Skeletal muscle tissue (tissue), 4 donors: Measurements from ENCODE around the gene CCL5. TPM values are rescaled to one million over a fixed set of nuclear protein-coding genes. Genes with fewer than 3 reads are reported as not detected.

Experiments
- H3K27ac ChIP-seq: one replicate; pipeline ENCODE4 v1.7.0; 2013; ENCODE audit warnings: mild to moderate bottlenecking, low read depth, low read length, inconsistent platforms
- H3K27me3 ChIP-seq, 3 donors: one replicate each; pipeline ENCODE4 v1.7.0; 2013; ENCODE audit warnings: low read length in 3 of 3; ENCODE audit not compliant: control insufficient read depth in 3 of 3, insufficient read depth in 3 of 3
- H3K36me3 ChIP-seq, 3 donors: one replicate each; pipeline ENCODE4 v1.7.0; 2013; ENCODE audit warnings: low read length in 3 of 3; ENCODE audit not compliant: control insufficient read depth in 3 of 3, insufficient read depth in 3 of 3
- H3K4me1 ChIP-seq, 3 donors: one replicate each; pipeline ENCODE4 v1.7.0; 2013; ENCODE audit warnings: low read length in 3 of 3, mild to moderate bottlenecking in 3 of 3; ENCODE audit not compliant: control insufficient read depth in 3 of 3, insufficient read depth in 3 of 3
- H3K4me3 ChIP-seq, 3 donors: one replicate each; pipeline ENCODE4 v1.7.0; 2013; ENCODE audit warnings: low read length in 3 of 3
- H3K9ac ChIP-seq, 3 donors: one replicate each; pipeline ENCODE4 v1.7.0; 2013; ENCODE audit warnings: low read length in 3 of 3, mild to moderate bottlenecking in 3 of 3, moderate library complexity in 2 of 3, low read depth in 1 of 3
- H3K9me3 ChIP-seq, 3 donors: one replicate each; pipeline ENCODE4 v1.7.0; 2013; ENCODE audit warnings: low read length in 3 of 3; ENCODE audit not compliant: control insufficient read depth in 3 of 3
- total RNA-seq: library from RNA; depleted of rRNA; stranded (reverse); fragments of >200 nt; gene quantifications from one replicate; pipeline ENCODE4 v1.2.3, GENCODE V29; 2014
- donor health status: Osteomylitis.

The CCL5 gene
- total RNA-seq: 0.52 TPM

DNA sequence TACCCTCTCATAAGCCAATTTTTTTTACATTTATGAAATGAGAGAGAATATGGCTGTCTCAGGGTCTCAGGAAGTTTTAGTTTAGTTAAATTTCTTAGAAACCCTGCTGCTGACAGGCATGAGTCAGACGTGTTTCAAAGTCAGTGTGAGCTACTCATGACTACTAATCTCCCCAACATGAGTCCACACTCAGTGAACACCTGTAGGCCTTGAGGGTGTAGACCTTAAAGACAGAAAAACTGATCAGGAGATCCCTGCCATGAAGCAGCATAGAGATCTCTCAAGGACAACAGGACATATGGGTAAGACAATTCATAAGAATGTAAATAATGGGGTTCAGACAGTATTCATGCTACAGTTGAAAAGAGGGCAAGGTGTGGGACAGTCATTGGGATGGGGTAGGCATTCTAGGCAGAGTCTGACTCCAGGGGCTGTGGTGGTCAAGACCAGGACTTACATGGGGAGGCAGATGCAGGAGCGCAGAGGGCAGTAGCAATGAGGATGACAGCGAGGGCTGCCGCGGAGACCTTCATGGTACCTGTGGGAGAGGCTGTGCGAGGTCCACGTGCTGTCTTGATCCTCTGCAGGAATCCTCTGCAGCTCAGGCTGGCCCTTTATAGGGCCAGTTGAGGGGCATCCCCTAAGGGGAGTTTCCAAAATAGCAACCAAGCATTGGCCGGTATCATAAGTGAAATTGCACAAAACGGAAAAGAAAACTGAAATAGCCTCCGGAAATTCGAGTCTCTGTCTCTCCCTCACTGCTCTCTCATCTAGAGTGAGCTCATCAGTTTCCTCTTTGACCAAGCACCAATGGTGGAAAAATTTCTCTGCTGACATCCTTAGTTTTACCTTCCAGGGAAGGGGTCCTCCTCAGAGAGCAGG lies at the start of gene CCL5:
TSS of gene CCL5 (minus strand) at position 588 of the 882 bp plus-strand sequence.
- Histone ChIP-seq H3K9ac (no peak within 1 kb of the TSS), H3K27ac (no peak within 1 kb of the TSS), H3K9me3 (no peaks in the 10 kb centered on the region), H3K36me3 (no peaks in the 10 kb centered on the region), H3K4me3 (no peak within 1 kb of the TSS), H3K27me3 (no peaks in the 10 kb centered on the region), H3K4me1 (no peaks in the 10 kb centered on the region)

DNA sequence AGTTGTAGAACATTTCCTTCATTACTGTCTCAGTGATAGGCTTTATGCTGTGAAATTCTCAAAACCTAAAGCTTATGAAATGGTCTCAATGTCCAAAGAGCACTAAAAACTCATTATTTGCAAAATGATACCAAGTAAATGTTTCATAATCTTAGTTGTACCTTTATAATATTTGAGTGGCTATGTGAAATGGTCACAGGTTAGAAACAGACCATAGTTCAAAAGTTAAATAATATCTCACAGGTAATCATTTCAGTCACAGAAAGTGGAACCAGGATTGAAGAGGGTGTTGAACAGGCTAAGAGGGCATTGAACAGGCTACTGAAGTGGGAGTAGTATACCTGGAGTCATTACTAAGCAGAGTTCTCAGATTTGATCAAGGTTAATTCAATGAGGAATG lies 47.6 kb upstream of the CCL5 start:
- no peak overlapping the region for H3K9ac ChIP-seq
- H3K27me3 ChIP-seq: peaks cover 3 to 6% (median 6%) of the 10 kb centered on the region in 3 donors
- no peak overlapping the region for H3K4me3 ChIP-seq
- no peak overlapping the region for H3K27ac ChIP-seq
- H3K36me3 ChIP-seq: no peaks in the 10 kb centered on the region
- peaks cover 0 to 12% (median 7%) of the 10 kb centered on the region in 3 donors for H3K4me1 ChIP-seq
- H3K9me3 ChIP-seq: no peaks in the 10 kb centered on the region

DNA sequence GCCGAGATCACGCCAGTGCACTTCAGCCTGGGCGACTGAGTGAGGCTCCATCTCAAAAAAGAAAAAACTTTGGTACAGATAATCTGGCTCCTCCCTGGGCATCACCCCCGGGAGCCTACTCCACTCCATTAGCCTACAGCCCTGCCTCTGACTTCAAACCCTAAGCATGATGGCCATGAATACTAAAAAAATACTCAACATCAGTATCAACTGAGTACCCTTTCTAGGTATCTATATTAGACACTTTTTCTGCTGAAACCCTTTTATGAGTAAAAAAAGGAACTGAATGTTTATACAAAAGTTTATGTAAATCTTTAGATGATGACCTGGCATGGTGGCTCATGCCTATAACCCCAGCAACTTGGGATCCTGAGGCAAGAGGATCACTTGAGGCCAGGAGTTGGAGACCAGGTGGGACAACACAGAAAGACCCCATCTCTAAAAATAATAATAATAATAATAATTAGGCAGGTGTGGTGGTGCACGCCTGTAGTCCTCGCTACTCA lies 43.5 kb upstream of the CCL5 start:
- Histone ChIP-seq H3K4me1 (no peaks in the 10 kb centered on the region), H3K27ac (no peak overlapping the region), H3K9me3 (no peaks in the 10 kb centered on the region), H3K4me3 (no peak overlapping the region), H3K27me3 (no peaks in the 10 kb centered on the region), H3K9ac (no peak overlapping the region), H3K36me3 (no peaks in the 10 kb centered on the region)

DNA sequence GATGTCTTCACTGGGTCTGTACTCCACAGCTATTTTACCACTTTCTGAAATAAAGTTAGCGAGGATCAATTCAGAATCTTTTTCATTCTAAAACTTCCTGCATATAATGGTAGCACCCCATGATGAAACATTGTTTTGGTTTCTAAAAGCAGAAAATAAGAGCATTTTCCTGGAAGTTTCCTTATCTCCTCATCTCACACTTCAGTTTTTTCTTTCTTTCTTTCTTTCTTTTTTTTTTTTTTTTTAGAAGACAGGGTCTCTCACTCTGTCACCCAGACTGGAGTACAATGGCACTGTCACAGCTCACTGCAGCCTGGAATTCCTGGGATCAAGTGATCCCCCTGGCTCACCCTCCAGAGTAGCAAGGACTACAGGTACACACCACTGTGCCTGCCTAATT lies 40.1 kb upstream of the CCL5 start:
- Histone ChIP-seq H3K4me3 (no peak overlapping the region), H3K27ac (no peak overlapping the region), H3K27me3 (no peaks in the 10 kb centered on the region), H3K36me3 (no peaks in the 10 kb centered on the region), H3K9ac (no peak overlapping the region), H3K9me3 (no peaks in the 10 kb centered on the region), H3K4me1 (no peaks in the 10 kb centered on the region)

DNA sequence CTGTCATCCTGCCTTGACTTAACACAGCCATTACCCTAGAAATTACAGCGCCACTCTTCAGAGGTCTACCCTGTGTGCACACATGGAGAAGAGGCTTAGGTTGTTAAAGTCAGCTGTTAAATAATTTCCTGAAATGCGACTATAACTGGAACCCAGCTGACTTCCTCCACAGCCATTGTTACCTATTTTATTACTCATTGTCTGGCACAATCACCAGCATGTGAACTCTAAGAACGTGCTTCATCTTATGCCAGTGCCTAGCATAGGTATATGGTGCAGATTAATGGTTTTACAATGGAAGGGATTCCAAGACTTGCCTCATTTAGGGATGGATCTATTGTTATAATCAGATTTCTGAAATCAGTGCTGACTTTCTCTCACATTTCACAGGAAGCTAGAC lies 38.5 kb upstream of the CCL5 start:
- Histone ChIP-seq H3K9ac (no peak overlapping the region), H3K27me3 (no peaks in the 10 kb centered on the region), H3K9me3 (no peaks in the 10 kb centered on the region), H3K36me3 (no peaks in the 10 kb centered on the region), H3K4me1 (no peaks in the 10 kb centered on the region), H3K4me3 (no peak overlapping the region), H3K27ac (no peak overlapping the region)

DNA sequence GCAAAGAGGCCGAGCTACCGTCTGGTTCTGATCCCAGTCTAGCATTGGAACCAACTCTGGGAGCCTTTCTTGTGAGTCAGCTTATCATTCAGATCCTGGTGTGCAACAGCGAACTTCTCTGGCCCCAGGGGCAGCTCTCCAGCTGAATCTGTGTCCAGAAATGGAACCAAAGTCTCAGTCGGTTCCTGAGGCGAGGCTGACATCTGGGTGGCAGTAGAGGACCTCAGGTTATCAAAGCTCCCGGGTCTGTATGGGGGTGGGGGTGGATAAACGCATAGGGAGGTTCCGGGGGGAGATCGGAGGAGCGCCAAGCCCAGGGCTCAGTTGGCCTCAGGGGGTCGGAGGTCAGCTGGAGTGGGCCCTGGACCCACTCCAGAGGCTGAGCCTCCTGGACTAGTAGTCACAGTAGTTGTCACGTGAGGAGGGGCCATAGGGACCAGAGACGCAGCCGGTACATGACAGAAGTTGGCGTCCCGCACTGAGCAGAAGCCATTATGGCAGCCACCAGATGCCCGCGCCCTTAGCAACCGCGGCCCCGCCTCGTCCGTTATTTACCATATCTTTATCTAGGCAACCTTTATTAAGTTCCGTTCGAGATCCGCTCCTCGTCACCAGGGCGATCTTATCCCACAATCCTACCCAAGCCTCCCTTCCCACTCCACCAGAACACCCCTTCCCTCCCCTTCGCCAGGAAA lies 37.5 kb upstream of the CCL5 start:
- Histone ChIP-seq H3K9ac (no peak overlapping the region), H3K9me3 (no peaks in the 10 kb centered on the region), H3K27me3 (no peaks in the 10 kb centered on the region), H3K27ac (no peak overlapping the region), H3K36me3 (no peaks in the 10 kb centered on the region), H3K4me1 (no peaks in the 10 kb centered on the region), H3K4me3 (no peak overlapping the region)

DNA sequence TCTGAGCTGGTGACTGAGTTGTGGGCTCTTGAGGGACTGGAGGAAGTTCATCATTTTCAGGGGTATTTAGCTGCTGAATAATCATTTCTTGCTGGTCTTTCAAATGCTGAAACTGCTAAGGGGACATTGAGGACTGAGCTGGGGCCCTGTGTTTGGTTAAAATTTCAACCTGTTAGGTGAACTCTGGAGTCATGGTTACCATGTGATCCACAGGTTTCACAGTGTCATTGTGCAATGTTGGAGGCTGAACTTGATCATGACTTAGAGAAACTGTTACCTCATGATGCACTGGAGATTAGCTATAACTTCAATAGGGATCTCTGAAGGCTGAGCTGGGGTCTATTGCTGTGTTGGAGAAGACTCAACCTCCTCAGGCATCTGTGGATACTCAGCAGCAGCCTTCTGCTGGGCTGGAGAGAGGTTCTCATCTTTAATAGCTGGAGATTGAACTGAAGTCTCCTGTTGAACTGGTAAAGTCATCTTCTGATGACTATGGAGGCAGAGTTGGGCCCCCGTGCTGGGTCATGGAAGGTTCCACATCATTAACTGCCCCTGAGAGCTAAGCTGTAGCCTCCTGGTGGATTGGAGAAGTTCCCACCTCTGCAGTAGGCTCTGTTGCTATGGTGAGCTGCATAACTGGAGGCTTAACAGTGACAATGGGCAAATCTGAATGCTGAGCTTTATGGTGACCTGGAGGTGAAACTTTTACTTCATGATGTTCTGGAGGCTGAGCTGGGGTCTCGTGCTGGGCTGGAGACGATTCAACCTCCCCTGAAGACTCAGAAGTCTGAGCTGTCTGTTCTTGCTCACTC lies 35.2 kb upstream of the CCL5 start:
- H3K9me3 ChIP-seq: no peaks in the 10 kb centered on the region
- H3K4me3 ChIP-seq: no peak overlapping the region
- no peaks in the 10 kb centered on the region for H3K4me1 ChIP-seq
- no peak overlapping the region for H3K27ac ChIP-seq
- no peaks in the 10 kb centered on the region for H3K36me3 ChIP-seq
- H3K27me3 ChIP-seq: no peaks in the 10 kb centered on the region
- no peak overlapping the region for H3K9ac ChIP-seq

DNA sequence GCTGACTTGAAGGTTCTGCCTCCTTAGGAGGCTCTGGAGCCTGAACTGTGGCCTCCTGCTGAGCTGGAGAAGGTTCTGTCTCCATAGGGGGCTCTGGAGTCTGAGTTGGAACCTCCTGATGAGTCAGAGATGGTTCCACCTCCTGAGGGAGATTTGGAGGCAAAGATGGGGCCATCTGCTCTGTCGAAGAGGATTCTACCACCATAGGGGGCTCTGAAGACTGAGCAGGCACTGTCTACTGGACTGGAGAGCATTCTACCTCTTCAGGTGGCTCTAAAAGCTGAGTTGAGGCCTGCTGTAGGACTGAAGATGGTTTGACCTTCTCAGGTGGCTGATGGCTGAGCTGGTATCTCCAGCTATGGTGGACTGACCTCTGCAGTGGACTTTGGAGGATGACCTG lies 34.2 kb upstream of the CCL5 start:
- Histone ChIP-seq H3K27me3 (no peaks in the 10 kb centered on the region), H3K9me3 (no peaks in the 10 kb centered on the region), H3K9ac (no peak overlapping the region), H3K4me1 (no peaks in the 10 kb centered on the region), H3K4me3 (no peak overlapping the region), H3K27ac (no peak overlapping the region), H3K36me3 (no peaks in the 10 kb centered on the region)

DNA sequence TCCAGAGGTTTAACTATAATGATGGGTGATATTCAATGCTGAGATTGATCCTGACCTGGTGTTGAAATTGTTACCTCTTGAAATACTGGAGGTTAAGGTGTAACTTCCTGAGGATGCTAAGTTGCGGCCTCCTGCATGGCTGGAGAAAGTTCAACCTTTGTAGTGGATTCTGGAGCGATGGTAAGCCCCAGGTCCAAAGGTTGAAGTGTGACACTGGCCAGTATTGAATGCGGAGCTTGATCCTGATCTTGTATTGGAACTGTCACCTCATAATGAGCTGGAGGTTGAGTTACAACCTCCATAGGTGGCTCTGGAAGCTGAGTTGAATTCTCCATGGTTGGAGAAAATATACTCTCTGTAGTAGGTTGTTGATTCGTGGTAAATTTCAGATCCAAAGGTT lies 33.4 kb upstream of the CCL5 start:
- H3K27ac ChIP-seq: no peak overlapping the region
- no peaks in the 10 kb centered on the region for H3K4me1 ChIP-seq
- no peaks in the 10 kb centered on the region for H3K27me3 ChIP-seq
- no peaks in the 10 kb centered on the region for H3K36me3 ChIP-seq
- H3K9me3 ChIP-seq: no peaks in the 10 kb centered on the region
- no peak overlapping the region for H3K9ac ChIP-seq
- H3K4me3 ChIP-seq: no peak overlapping the region
